GM18526 (cell line): ENCODE measurements around the gene RSKR.
A peak's percentile ranks its signal among the peaks of the same experiment; 100 is the strongest.

Experiments used
- POLR2A ChIP-seq: IDR thresholded peaks from 3 replicates; pipeline ENCODE4 v1.6.1; 2011; ENCODE audit not compliant: insufficient read length; ENCODE audit errors: extremely low read depth

RSKR gene

GRCh38 chr17:28613931-28614381, at the start of gene RSKR:
RSKR (minus strand) TSS chr17:28614185; CDS start chr17:28614161, 24 bp downstream.
- no peak for TF ChIP-seq POLR2A

DNA sequence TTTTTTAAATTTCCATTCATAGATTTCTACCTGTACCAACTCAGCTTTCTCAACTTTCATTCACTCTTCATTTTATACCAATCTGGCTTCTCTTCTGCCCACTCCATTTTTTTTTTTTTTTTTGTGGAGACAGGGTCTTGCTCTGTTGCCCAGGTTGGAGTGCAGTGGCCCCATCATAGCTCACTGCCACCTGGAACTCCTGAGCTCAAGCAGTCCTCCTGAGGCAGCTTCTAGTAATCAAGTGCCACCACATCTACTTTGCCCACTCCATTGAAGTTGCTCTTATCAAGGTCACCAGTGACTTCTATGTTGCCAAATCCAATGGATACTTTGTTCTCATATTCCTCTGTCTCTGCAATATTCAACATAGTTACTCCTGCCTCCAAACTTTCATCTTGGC, 49.7 kb upstream of the RSKR start:
- TF ChIP-seq POLR2A, result no peak

DNA sequence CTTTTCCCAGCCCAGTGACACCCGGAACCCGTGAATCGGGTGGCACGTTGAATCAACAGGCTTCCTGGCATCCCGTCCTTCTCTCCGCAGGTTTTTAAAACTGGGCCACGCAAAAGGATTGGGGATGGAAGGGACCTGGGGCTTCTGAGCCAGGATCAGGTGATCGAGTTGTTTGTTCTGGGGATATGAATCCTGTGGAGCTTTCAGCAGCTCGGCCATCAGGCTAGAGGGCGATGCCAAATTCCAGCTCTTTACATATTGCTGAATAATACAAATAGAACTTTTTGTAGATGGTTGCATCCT, 48.5 kb upstream of the RSKR start:
- TF ChIP-seq POLR2A, result no peak

- TF ChIP-seq POLR2A, result peak; percentile 80
Measured at GRCh38 chr17:28661635-28662526, 47.9 kb upstream of the RSKR start, which contains the start of the genes SDF2 and SUPT6H. SDF2 (minus strand) TSS chr17:28661906; CDS start chr17:28661876, 30 bp downstream. SUPT6H (plus strand) TSS chr17:28662205; CDS start chr17:28673402, 11,197 bp downstream.

GRCh38 chr17:28657756-28658155, 43.8 kb upstream of the RSKR start:
- no peak for TF ChIP-seq POLR2A

DNA sequence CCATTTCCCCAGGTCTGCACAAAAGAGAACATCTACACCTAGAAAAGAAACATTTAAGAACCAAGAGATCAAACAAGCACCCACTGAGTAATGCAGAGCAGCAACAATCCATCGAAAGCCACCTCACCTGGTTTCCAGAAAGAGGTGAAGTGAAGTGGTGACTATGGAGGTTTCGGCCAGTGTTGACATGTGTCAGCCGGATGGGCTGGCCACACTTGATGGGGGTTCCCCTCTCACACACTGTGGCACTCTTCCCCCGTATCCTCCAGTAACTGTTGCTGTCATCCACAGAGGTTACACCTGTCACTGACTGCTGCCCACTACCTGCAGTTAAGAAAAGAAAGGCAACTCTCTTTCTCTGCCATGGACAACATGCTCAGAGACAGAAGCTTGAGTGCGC, 41.2 kb upstream of the RSKR start:
- no peak for TF ChIP-seq POLR2A

DNA sequence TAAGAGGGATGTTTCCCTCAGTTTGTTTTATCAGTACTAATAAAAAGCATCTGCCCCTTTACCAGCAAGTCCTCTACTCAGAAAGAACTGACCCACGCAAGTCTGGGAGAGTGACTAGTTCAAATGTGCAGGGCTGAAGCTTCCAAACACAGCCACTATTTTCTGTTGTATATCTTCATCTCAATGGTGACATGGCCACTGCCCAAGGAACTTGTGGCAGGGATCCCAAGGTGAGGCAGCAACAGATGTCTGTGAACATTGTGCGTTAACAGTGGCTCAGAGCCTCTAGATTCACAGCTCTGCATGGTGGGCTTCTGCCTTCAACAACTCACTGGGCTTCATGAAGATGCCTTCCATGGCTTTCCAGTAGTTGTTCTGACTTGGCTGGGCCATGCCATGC, 34.7 kb upstream of the RSKR start:
- TF ChIP-seq POLR2A, result no peak

DNA sequence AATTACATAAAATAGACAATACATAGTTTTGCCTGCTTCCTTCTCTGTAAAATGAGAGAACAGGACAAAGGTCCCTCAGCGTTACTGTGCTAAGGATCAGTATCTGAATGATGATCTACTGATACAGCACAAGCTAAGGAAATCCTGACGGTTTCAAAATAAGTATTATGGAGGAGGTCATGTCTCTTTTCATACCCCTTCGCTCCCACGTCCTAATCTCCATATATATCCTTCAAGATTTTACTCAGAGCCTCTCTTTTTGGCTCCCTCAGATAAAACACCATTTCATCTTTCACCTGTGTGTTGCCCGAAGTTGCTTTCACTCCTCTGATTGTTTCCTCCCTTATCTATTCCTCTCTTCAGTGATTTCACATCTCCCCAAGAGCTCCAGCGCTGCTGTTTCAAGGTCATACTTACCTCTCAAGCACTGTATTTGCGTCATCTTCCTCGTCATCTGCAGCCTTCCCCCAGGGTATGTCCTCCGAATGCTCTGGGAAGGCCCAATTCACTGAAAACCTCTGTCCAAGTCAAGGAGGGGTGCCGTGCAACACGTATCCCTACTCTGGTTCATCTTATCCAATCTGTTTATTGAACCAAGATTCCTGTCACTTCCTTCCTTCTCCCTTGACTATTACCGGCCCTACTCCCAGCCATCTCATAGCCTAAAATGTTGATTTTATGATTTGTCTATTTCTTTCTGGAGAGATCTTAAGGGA, 32.2 kb upstream of the RSKR start:
- no peak for TF ChIP-seq POLR2A

DNA sequence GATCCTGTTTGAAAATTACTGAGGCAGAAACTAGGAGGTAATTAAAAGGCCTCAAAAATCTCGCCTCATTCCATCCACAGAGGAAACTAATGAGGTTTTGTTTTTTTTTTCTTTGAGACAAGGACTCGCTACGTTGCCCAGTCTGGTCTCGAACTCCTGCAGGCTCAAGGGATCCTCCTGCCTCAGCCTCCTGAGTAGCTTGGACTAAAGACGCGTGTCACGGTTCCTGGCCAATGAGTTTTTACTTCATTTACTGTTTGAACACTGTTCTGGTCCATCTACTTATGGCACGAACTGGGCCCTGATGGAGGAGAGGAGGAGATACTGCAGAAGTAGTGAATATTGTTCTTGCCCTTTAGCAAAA, 31.6 kb upstream of the RSKR start:
- no peak for TF ChIP-seq POLR2A

GRCh38 chr17:28644787-28645575, 31.0 kb upstream of the RSKR start, which contains the start of gene BLTP2:
BLTP2 (minus strand) TSS chr17:28645158; CDS start chr17:28645056, 102 bp downstream.
- peak; percentile 87 for TF ChIP-seq POLR2A

DNA sequence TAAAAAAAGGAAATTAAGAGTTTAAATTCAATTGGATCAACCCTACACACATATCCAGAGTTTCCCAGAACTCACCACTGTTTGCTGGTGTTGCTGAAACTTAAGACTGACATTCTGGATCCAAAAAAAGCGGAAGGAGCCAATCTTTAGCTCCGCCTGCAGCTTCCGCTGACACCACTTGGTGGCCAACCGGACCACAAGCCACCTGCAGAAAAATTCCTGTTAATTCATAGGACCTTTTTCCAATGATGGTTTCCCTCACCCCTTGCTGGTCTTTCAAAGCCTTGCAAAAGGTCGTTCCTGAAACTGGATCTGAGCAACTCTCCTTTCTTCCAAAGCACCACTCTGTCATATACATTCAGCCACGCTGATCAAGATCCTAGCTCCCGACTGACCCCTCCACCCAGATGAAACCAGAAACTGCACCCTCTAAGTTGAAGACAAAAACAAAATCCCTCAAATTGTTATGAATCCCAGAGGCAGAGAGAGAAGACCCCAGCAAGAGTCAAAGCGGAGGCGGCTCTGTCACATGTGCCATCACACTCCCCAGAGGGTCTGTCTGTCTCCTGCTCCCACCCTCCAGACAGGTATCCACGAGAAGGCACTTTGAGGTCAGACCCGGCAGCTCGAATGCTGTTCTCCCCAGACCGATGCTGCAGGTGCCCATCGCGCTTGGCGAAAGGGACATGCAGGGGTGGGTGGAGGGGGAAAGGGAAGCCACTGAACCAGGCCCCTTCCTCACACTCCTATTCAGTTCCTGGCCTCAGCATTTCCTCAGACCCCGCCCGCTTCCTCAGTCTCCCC, 30.2 kb upstream of the RSKR start:
- peak; percentile 17 for TF ChIP-seq POLR2A

- TF ChIP-seq POLR2A, result no peak
Measured at GRCh38 chr17:28641579-28641978, 27.6 kb upstream of the RSKR start.

DNA sequence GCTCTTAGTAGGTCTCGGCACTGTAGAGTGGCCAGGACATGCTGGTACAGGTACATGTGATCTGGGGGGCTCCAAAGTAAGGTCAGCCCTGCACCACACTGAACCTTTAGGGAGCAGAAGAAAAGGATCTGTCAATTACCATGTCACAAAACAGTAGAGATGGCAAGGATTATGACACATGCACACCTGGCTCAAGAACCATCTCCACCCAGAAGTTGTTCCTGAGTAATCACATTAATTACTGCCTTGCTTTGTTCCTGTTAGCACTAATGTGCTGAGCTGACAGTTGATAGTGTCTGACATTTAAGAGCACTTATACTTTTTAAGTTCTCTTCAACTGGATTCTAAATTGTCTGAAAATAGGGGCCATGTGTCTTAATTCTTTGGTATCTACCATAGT, 21.5 kb upstream of the RSKR start:
- TF ChIP-seq POLR2A, result no peak

DNA sequence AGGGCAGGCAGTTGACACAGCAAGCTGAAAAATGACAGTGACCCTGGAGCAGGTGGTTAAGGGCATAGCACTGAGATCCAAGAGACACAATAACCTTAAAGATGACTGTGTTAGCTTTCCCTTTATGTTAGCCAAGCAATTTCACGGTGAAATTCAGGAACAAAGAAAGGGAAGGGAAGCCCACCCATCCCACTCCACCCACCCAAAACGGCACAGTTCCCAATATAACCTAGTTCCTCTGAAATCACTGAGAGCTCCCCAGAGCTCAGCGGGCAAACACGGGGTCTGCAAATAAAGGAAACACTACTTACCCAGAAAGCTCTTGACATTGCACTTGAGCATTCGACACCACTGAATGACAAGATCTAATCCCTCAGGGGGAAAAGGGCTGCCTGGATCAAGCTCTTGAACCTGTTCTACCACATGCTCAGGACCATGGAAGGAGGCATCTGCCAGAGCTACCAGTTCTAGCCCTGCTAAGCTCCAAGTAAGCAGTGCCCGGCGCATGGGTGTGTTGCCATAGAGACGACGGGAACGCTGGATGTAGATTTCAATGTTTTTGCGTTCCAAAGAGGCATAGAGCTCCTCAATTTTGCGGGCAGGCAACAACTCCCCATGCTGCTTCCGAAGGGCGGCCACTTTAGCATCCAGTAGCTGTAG, 20.4 kb upstream of the RSKR start:
- no peak for TF ChIP-seq POLR2A
